ENCODE measurements around the gene NPAS1.
"Not testable (repeated sequence)": the region's sequence is repeated elsewhere in the genome, so short reads cannot be mapped to it uniquely, and the experiment has no call there.

The NPAS1 gene

DNA sequence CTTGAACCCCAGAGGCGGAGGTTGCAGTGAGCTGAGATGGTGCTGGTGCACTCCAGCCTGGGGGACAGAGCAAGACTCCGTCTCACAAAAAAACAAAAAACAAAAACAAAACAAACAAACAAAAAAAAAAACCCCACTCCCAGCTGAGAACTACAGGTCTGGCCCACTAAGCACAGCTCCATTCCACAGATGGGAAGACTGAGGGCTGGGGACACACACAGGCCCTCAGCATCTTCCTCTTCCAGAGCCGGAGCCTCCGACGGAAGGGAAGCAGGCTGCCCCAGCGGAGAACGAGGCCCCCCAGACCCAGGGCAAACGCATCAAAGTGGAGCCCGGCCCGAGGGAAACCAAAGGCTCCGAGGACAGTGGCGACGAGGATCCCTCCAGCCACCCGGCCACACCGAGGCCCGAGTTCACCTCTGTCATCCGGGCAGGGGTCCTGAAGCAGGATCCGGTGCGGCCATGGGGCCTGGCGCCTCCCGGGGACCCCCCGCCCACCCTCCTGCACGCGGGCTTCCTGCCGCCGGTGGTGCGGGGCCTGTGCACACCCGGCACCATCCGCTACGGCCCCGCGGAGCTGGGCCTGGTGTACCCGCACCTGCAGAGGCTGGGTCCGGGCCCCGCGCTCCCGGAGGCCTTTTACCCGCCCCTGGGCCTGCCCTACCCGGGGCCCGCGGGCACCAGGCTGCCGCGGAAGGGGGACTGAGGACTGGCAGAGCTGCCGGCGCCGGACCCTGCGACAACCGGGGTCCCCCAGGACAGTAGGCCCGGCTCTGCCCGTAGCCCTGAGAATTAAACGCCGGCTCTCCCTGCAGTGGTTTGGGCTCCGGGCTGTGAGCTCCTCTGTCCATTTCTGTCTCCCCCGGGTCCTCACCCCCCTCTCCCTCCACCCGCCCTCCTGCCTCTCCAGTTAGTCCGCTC is 25.6 kb downstream of the NPAS1 start:
- in situ Hi-C loops (cut with MboI; ENCODE audit: low sequenced_read_pairs), result no loop called here

GRCh38 chr19:47045867-47046470 is 26.3 kb downstream of the NPAS1 start:
- in situ Hi-C loops (cut with MboI; ENCODE audit: low sequenced_read_pairs), result no loop called here

DNA sequence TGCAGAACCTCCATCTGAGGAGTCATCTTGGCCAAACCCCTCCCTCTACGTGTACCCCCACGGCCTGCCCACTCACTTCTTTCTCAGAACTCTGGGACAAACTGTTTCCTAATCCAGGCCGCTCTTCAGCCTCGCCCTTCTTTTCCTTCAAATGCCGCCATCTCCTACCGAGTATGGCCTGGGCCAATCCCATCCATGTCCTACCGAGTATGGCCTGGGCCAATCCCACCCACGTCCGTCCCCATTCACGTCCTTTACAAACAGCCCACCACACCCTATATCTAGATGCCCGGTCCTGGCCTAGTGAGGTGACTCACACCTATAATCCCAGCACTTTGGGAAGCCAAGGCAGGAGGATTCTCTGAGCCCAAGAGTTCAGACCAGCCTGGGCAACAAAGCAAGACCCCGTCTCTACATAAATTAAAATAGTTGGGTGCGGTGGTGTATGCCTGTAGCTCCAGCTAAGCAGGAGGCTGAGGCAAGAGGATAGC is 27.7 kb downstream of the NPAS1 start:
- in situ Hi-C loops (cut with MboI; ENCODE audit: low sequenced_read_pairs), result no loop called here

GRCh38 chr19:47047763-47048405 is 28.2 kb downstream of the NPAS1 start:
- in situ Hi-C loops (cut with MboI; ENCODE audit: low sequenced_read_pairs), result no loop called here

DNA sequence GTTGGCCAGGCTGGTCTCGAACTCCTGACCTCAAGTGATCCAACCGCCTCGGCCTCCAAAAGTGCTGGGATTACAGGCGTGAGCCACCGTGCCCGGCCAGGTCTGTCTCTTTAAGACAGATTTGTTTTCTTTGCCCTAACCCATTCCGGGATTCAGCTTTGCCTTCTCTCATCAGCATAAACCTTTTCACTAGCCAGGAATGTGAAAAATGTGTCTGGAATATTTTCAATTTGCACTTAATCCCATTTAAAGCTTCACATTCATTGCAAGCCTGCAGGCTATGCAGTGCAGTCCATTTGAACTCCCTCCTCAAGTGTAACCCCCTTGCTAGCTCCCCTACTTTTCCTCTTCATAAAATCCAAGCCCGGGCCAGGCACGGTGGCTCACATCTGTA is 29.7 kb downstream of the NPAS1 start:
- in situ Hi-C loops (cut with MboI; ENCODE audit: low sequenced_read_pairs), result no loop called here

DNA sequence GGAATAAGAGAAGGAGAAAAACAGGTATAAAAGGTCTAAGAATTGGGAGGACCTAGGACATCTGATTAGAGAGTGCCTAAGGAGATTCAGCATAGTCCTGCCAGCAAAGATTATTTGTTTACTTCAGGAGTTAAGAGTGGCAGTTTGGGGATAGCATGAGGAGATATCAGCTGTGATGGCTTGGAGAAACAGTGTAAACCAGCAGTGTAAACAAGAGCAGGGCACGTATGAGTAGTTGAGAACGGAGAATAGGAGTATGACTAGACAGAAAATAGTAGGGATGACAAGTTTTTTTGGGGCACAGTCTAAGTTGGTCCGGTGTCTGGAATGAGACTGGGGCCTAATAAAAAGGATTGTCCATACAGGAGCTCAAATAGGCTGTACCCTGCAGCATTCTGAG is 30.9 kb downstream of the NPAS1 start:
- in situ Hi-C loops (cut with MboI; ENCODE audit: low sequenced_read_pairs), result not testable (repeated sequence)

DNA sequence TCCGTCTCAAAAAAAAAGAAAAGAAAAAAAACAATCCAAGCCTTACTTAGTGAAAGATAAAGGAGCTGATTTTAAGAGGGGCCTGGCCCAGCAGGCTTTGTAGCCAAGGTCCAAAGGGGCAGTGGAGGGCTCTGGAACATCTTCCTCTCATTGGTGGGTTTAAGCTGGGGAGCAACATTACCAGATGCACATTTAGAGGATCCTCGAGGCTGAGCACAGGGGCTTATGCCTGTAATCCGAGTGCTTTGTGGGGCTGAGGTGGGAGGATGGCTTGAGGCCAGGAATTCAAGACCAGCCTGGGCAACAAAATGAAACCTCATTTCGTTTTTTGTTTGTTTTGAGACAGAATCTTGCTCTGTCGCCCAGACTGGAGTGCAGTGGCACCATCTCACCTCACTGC is 36.8 kb downstream of the NPAS1 start:
- in situ Hi-C loops (cut with MboI; ENCODE audit: low sequenced_read_pairs), result no loop called here

DNA sequence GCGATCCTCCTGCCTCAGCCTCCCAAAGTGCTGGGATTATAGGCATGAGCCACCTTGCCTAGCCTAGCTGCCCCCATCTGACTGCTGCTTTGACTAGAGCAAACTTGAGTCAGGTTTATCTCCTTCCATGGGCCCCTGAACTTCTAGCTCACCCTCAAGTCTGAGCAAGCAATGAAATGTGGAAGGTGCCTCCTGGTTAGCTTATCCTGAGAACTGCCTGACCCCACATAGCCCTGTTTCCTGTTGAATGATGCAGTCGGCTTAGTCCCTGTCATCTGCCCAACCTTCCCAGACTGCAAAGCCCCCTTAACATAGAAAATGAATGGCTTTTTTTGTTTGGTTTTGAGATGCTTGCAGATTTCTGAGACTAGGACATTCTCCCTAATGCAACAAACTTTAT is 37.7 kb downstream of the NPAS1 start:
- in situ Hi-C loops (cut with MboI; ENCODE audit: low sequenced_read_pairs), result no loop called here

GRCh38 chr19:47058621-47059022 is 39.0 kb downstream of the NPAS1 start:
- in situ Hi-C loops (cut with MboI; ENCODE audit: low sequenced_read_pairs), result no loop called here

- in situ Hi-C loops (cut with MboI; ENCODE audit: low sequenced_read_pairs), result no loop called here
Observed at GRCh38 chr19:47063874-47064273, 44.2 kb downstream of the NPAS1 start.

DNA sequence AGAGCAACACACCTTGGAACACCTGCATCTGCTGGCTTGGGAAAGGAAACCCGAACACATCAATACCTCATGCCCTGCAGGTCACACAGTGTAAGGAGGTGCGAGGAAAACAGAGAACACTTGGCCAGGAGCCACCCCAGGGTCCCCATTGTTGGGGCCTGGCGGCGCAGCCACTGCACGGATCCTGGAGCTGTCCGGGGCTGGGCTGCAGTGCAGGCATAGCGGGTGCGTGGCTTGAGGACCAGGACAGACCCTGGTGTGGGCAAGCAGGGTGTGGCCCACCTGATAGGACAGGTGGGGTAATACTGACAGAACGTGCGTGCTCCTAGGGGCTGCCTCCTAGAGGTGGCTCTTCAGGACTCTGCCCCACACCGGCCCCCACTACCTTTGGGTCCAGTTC is 45.6 kb downstream of the NPAS1 start:
- in situ Hi-C loops (cut with MboI; ENCODE audit: low sequenced_read_pairs), result no loop called here

GRCh38 chr19:47066376-47067214 is 47.0 kb downstream of the NPAS1 start:
- in situ Hi-C loops (cut with MboI; ENCODE audit: low sequenced_read_pairs), result no loop called here

DNA sequence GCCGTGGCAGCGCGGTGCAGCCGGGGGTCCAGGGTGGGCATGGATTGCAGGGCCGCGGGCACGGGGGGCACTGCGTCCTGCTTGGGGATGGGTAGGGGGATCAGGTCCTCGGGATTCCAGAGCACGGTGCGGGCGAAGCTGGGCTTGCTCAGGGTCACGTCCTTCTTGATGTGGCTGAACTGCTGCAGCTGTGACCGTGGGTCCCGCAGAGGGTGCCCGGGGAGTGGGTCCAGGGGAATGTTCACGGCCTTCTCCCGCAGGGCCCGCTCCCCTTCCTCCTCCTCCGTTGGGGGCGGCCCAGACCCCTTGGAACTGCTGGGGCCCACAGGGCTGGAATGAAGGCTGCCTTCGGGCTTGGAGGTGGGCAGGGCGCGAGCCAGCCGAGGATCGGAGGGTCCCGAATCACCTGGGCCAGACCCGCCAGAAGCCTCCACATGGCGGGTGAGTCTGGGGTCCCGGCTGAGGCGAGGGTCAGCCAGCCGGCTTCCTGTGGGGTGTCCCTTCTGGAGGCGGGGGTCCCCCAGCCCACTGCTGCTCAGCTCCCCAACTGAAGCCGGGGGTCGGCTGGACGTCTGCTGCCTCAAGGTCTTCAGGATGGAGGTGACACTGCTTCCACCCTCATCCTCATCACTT is 47.7 kb downstream of the NPAS1 start:
- in situ Hi-C loops (cut with MboI; ENCODE audit: low sequenced_read_pairs), result no loop called here

GRCh38 chr19:47068246-47068645 is 48.6 kb downstream of the NPAS1 start:
- in situ Hi-C loops (cut with MboI; ENCODE audit: low sequenced_read_pairs), result no loop called here

GRCh38 chr19:47068876-47069406 is 49.3 kb downstream of the NPAS1 start:
- in situ Hi-C loops (cut with MboI; ENCODE audit: low sequenced_read_pairs), result no loop called here

DNA sequence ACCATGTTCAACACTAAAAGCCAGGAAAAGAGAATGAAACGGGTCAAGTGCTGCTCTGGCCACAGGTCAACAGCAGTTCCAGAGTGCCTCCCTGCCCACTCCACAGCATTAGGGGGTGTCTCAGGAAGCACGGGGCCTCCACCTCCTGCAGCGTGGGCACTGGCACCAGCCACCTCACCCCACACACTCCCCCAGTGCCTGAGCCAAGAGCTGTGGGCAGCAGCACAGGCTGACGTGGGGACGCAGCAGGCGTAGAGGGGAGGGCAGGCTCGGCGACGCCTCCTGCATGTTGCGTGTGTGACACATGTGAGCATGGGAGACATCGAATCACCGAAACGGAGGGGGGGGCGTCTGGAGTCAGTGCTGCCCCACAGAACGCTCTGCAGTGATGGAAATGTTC is 50.2 kb downstream of the NPAS1 start:
- in situ Hi-C loops (cut with MboI; ENCODE audit: low sequenced_read_pairs), result no loop called here

DNA sequence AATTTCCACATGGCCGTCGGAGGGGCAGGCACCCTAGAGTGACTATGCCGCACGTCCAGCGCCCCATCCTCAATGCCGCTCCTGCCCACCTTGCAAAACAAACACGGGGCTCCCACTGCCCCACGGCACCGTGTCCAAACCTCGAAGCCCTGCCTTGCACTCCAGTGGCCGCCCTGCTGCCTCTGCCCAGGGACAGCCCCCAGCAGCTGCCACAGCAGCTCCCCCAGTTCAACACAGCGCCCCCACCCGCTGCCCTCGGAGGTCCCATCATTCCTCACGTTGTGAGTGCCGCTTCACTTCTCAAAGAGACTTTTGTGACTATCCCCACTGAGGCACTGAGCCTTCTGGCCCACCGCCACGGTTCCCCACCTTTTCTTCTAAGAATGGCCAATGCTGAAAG is 51.1 kb downstream of the NPAS1 start:
- in situ Hi-C loops (cut with MboI; ENCODE audit: low sequenced_read_pairs), result no loop called here

DNA sequence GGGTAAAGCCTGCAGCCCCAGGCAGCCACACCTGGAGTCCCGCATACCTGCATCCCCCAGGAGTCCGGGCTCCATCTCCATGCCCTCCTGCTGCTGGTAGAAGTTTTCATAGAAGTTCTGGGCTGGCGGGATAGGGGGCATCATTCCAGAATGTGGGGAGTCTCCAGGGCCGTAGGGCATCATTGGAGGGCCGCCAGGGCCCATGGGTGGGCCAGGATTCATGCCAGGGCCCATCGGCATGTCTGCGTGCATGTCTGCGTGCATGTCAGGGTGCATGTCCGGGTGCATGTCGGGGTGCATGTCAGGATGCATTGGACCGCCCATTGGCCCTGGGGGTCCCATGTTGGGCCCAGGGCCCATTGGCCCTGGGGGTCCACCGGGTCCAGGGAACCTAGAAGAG is 52.1 kb downstream of the NPAS1 start:
- in situ Hi-C loops (cut with MboI; ENCODE audit: low sequenced_read_pairs), result no loop called here

- in situ Hi-C loops (cut with MboI; ENCODE audit: low sequenced_read_pairs), result no loop called here
Observed at GRCh38 chr19:47072323-47072722, 52.7 kb downstream of the NPAS1 start.

DNA sequence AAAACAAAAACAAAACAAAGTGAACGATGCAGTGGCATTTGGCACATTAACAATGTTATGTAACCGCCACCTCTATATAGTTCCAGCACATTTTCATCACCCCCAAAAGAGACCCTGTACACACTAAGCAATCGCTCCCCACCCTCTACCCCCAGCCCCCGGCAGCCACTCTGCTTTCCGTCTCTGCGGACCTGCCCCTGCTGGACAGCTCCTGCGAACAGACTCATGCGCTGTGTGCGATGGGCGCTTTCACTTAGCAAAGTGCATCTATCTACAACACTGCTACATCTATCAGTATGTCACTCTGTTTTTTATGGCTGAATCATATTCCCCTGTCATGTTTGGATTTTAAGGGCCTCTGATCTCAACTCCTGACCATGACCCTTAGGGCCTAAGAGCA is 53.9 kb downstream of the NPAS1 start:
- in situ Hi-C loops (cut with MboI; ENCODE audit: low sequenced_read_pairs), result no loop called here
